Uterus (tissue), 4 donors: ENCODE measurements around the gene ANKRD35. TPM values are rescaled to one million over a fixed set of nuclear protein-coding genes. Genes with fewer than 3 reads are reported as not detected.
"Not testable (repeated sequence)": the region's sequence is repeated elsewhere in the genome, so short reads cannot be mapped to it uniquely, and the experiment has no call there.

ENCODE experiments used
- DNase-seq, 2 donors: peaks; one replicate each; pipeline ENCODE4 v3.0.0-alpha.2; 2019 to 2020
- H3K27ac ChIP-seq, 2 donors: fragments of 200-600 bp; sonication (generic); 1 replicate in 1 of 2; 2 replicates in 1 of 2; pipeline ENCODE4 v1.5.1; 2016 to 2018
- H3K27me3 ChIP-seq, 2 donors: fragments of 200-600 bp; sonication (generic); one replicate each; pipeline ENCODE4 v1.5.1; 2018 to 2019; ENCODE audit warnings: control low read depth in 1 of 2
- H3K36me3 ChIP-seq, 2 donors: fragments of 200-600 bp; sonication (generic); one replicate each; pipeline ENCODE4 v1.5.1; 2019; ENCODE audit warnings: control low read depth in 1 of 2
- H3K4me1 ChIP-seq, 2 donors: fragments of 200-600 bp; sonication (generic); one replicate each; pipeline ENCODE4 v1.5.1; 2018 to 2019; ENCODE audit warnings: control low read depth in 1 of 2
- H3K4me3 ChIP-seq, 2 donors: fragments of 200-600 bp; sonication (generic); 1 replicate in 1 of 2; 2 replicates in 1 of 2; pipeline ENCODE4 v1.5.1; 2018 to 2019; ENCODE audit warnings: mild to moderate bottlenecking in 1 of 2
- H3K9me3 ChIP-seq, 2 donors: fragments of 200-600 bp; sonication (generic); one replicate each; pipeline ENCODE4 v1.5.1; 2019; ENCODE audit warnings: control low read depth in 1 of 2
- CTCF ChIP-seq, 4 experiments: fragments of 200-600 bp in 2 of 4; fragments of 450-650 bp in 2 of 4; sonication (generic) in 2 of 4; IDR thresholded peaks; one replicate each; pipeline ENCODE4 v1.5.1; 2016 to 2019; ENCODE audit warnings: antibody characterized with exemption in 4 of 4, mild to moderate bottlenecking in 2 of 4, moderate library complexity in 1 of 4
- POLR2A ChIP-seq, 2 donors: fragments of 450-650 bp; IDR thresholded peaks; one replicate each; pipeline ENCODE4 v1.6.1; 2016; ENCODE audit warnings: antibody characterized with exemption in 2 of 2, mild to moderate bottlenecking in 1 of 2, moderate library complexity in 1 of 2
- intact Hi-C: fragments of 100-400 bp; cut with DNase I; formaldehyde crosslinking; loops from one replicate; pipeline ENCODE4 v1.15.1; 2023; ENCODE audit warnings: low total_unique reads
- total RNA-seq, 4 donors: library from RNA; depleted of rRNA in 3 of 4; stranded (reverse); fragments of >200 nt in 3 of 4; gene quantifications; one replicate each; pipeline versions ENCODE4 v1.1.0 to v1.2.4, GENCODE V29; 2014 to 2023
- donor health status: DM: yes; HTN: yes; CAD: no.

The ANKRD35 gene
- total RNA-seq, 4 donors from 2014 or later, result 0.77 to 8.8 (median 5.4) TPM

GRCh38 chr1:145926686-145927062 is 41.0 kb upstream of the ANKRD35 start:
- Histone ChIP-seq H3K9me3 (no peaks in the 10 kb centered on the region), H3K27ac (peak overlapping the region; percentile 95 to 98), H3K4me3 (peak overlapping the region; percentile 75 to 85), H3K36me3 (no peaks in the 10 kb centered on the region), H3K27me3 (no peaks in the 10 kb centered on the region), H3K4me1 (peaks cover 0 to 7% of the 10 kb centered on the region in 2 donors)
- no peak for DNase-seq
- no peak for TF ChIP-seq POLR2A (IDR thresholded peaks at IDR 0.05)
- no peak for TF ChIP-seq CTCF (IDR thresholded peaks at IDR 0.05)
- intact Hi-C loops, result no loop called here

- Histone ChIP-seq H3K36me3 (no peaks in the 10 kb centered on the region), H3K9me3 (no peaks in the 10 kb centered on the region), H3K27ac (no peak overlapping the region), H3K4me1 (peaks cover 0 to 13% of the 10 kb centered on the region in 2 donors), H3K4me3 (no peak overlapping the region), H3K27me3 (no peaks in the 10 kb centered on the region)
- no peak for TF ChIP-seq CTCF (IDR thresholded peaks at IDR 0.05)
- no peak for DNase-seq
- intact Hi-C loops, result no loop called here
Measured at GRCh38 chr1:145922266-145922665, 36.6 kb upstream of the ANKRD35 start.

DNA sequence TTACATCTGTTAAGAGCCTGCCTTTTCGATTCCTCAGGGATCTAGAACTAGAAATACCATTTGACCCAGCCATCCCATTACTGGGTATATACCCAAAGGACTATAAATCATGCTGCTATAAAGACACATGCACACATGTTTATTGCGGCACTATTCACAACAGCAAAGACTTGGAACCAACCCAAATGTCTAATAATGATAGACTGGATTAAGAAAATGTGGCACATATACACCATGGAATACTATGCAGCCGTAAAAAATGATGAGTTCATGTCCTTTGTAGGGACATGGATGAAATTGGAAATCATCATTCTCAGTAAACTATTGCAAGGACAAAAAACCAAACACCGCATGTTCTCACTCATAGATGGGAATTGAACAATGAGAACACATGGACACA is 34.6 kb upstream of the ANKRD35 start:
- DNase-seq, H3K9me3 ChIP-seq, H3K27ac ChIP-seq, intact Hi-C loops, H3K36me3 ChIP-seq, H3K4me3 ChIP-seq, H3K27me3 ChIP-seq: not testable (repeated sequence)
- H3K4me1 ChIP-seq, result peaks cover 0 to 12% of the 10 kb centered on the region in 2 donors

GRCh38 chr1:145918992-145919939 is 33.6 kb upstream of the ANKRD35 start:
- intact Hi-C loops, result no loop called here
- Histone ChIP-seq H3K9me3 (no peaks in the 10 kb centered on the region), H3K4me1 (peaks cover 0 to 12% of the 10 kb centered on the region in 2 donors), H3K27me3 (no peaks in the 10 kb centered on the region), H3K27ac (peak overlapping the region; percentile 88 to 92), H3K36me3 (no peaks in the 10 kb centered on the region), H3K4me3 (peak overlapping the region; percentile 67 to 86)
- TF ChIP-seq CTCF (IDR thresholded peaks at IDR 0.05) (peak in 1 of 4 experiments; percentile 9), POLR2A (IDR thresholded peaks at IDR 0.05) (no peak)
- DNase-seq, result peak; percentile 68 to 70

DNA sequence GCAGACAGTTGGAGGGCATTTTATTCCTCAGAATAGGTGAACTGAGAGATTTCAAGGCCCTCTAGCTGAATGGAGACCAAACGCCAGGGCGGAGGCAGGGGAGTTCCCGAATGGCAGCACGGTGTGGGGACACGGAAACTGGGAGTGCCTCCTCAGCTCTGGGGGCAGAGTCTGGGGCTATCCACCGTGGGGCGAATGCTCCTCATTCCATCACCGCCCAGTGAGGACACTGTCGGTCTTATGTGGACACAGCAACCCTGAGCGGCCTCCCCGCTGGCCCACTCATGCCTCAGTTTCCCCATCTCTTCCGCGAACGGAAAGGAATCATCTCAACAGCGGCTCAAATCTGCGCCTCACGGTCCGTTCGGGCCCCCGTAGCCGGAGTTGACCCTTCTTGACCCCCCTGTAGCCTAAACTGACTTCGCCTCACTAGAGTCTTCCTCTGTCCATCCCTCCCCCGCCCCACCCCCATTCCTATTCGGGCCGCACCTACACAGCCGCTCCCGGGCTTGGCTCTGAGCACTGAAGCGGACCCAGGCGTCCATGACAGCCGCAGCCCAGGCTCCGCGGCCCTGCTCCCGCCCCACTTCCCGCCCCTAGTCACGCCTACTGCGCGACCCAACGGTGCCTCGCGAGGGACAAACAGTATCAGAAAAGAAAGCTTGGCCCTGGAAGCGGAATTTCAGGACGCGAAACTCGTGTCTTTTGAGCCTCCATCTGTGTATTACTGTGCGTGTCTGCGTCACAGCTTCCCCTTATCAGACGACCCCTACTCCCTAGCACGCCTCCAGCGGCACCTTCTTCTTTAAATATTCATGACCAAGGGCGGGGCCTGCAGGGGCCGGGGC is 32.7 kb upstream of the ANKRD35 start, which contains the start of gene PEX11B:
Gene PEX11B, minus strand, starts transcription at position 574 of the 848 bp plus-strand sequence. Its CDS starts 29 bp downstream, at position 545.
- H3K27me3 ChIP-seq, result no peaks in the 10 kb centered on the region
- no peaks in the 10 kb centered on the region for H3K9me3 ChIP-seq
- H3K36me3 ChIP-seq, result no peaks in the 10 kb centered on the region
- H3K27ac ChIP-seq, result peak within 1 kb of the TSS; percentile 88 to 92
- peak within 1 kb of the TSS; percentile 67 to 86 for H3K4me3 ChIP-seq
- TF ChIP-seq POLR2A (IDR thresholded peaks at IDR 0.05) (peak; percentile 45 to 49), CTCF (IDR thresholded peaks at IDR 0.05) (peak in 2 of 4 experiments; percentile 15 to 25)
- DNase-seq, result peak; percentile 89
- intact Hi-C loops, result no loop called here
- peaks cover 0 to 12% of the 10 kb centered on the region in 2 donors for H3K4me1 ChIP-seq
